Spleen (tissue), 11 donors: ENCODE measurements around the gene PPL. TPM values are rescaled to one million over a fixed set of nuclear protein-coding genes. Genes with fewer than 3 reads are reported as not detected.

Experiments
- DNase-seq: peaks from one replicate; pipeline ENCODE4 v3.0.0-alpha.2; 2020
- H3K27ac ChIP-seq, 8 donors: fragments of 200-600 bp; sonication (generic) in 7 of 8; 1 replicate in 4 of 8; 2 replicates in 4 of 8; pipeline versions ENCODE4 v1.5.0 to v1.8.0; 2016 to 2021; ENCODE audit warnings: inconsistent platforms in 4 of 8, mild to moderate bottlenecking in 4 of 8, moderate library complexity in 1 of 8
- H3K27me3 ChIP-seq, 7 donors: fragments of 200-600 bp; sonication (generic) in 6 of 7; replicated peaks in 1 of 7; 1 replicate in 4 of 7; 2 replicates in 3 of 7; pipeline versions ENCODE4 v1.5.0 to v1.8.0; 2016 to 2021; ENCODE audit warnings: inconsistent platforms in 3 of 7, mild to moderate bottlenecking in 1 of 7
- H3K36me3 ChIP-seq, 6 donors: fragments of 200-600 bp; sonication (generic) in 5 of 6; 1 replicate in 4 of 6; 2 replicates in 2 of 6; pipeline versions ENCODE4 v1.5.0 to v1.8.0; 2016 to 2021; ENCODE audit warnings: inconsistent platforms in 2 of 6
- H3K4me1 ChIP-seq, 6 donors: fragments of 200-600 bp; sonication (generic) in 5 of 6; 1 replicate in 3 of 6; 2 replicates in 3 of 6; pipeline versions ENCODE4 v1.5.0 to v1.8.0; 2016 to 2021; ENCODE audit warnings: inconsistent platforms in 3 of 6
- H3K4me3 ChIP-seq, 8 donors: fragments of 200-600 bp; sonication (generic) in 7 of 8; 1 replicate in 4 of 8; 2 replicates in 4 of 8; pipeline versions ENCODE4 v1.5.0 to v1.8.0; 2016 to 2021; ENCODE audit warnings: inconsistent platforms in 4 of 8, mild to moderate bottlenecking in 4 of 8, moderate library complexity in 2 of 8
- H3K9me3 ChIP-seq, 8 donors: fragments of 200-600 bp; sonication (generic) in 7 of 8; 1 replicate in 4 of 8; 2 replicates in 4 of 8; pipeline versions ENCODE4 v1.5.0 to v1.8.0; 2016 to 2021; ENCODE audit warnings: inconsistent platforms in 4 of 8
- POLR2A ChIP-seq, 3 donors: fragments of 450-650 bp; IDR thresholded peaks; one replicate each; pipeline ENCODE4 v1.5.1; 2017; ENCODE audit warnings: antibody characterized with exemption in 3 of 3, mild to moderate bottlenecking in 1 of 3
- POLR2AphosphoS5 ChIP-seq, 3 donors: sonication (generic); formaldehyde crosslinking; IDR thresholded peaks; one replicate each; pipeline ENCODE4 v1.5.1; 2017; ENCODE audit warnings: antibody characterized with exemption in 3 of 3
- WGBS, 5 donors: extraction: QIAGEN DNeasy Blood & Tissue Kit in 3 of 5; methylation state at CpG; one replicate each; pipeline versions ENCODE4 v1.1.5 to v1.1.7; 2013 to 2018; 5-methylcytosine and 5-hydroxymethylcytosine counted together
- intact Hi-C: fragments of 100-400 bp; cut with DNase I; formaldehyde crosslinking; loops from one replicate; pipeline ENCODE4 v1.15.0; 2023; ENCODE audit warnings: low total_unique reads
- polyA plus RNA-seq, 3 donors: library from polyadenylated mRNA; stranded (reverse); fragments of 200-250 nt; gene quantifications; one replicate each; pipeline ENCODE4 v1.2.1, GENCODE V29; 2013
- total RNA-seq, 7 donors: library from RNA; depleted of rRNA in 3 of 7; stranded (reverse); fragments of >200 nt in 3 of 7; fragmentation: NEBNext Ultra II Directional in 4 of 7; extraction: Animal tissue kit (Norgen Biotek cat#: 25700) in 4 of 7; gene quantifications; one replicate each; pipeline versions ENCODE4 v1.1.0 to v1.2.1, GENCODE V29; 2016 to 2021
- TF ChIP-seq, protein P1 (sequence below), 11 experiments: fragments of 200-600 bp in 7 of 11; fragments of 450-650 bp in 4 of 11; sonication (generic) in 4 of 11; IDR thresholded peaks in 8 of 11; conservative IDR thresholded peaks in 3 of 11; 1 replicate in 7 of 11; 2 replicates in 4 of 11; pipeline versions ENCODE4 v1.4.0 to v1.8.0; 2016 to 2021; ENCODE audit warnings: antibody characterized with exemption in 11 of 11, inconsistent platforms in 4 of 11, mild to moderate bottlenecking in 1 of 11
- donor health status: healthy with polysubstance abuse.
- donor health status: DM: no; HTN: no; CAD: no; lungs with moderate emphysema.
- donor health status: DM: no; HTN: no; CAD: no.
- donor health status: Bipolar disorder and iron deficiency.
- donor health status: healthy.
- donor health status: DM: no; HTN: no; CAD: no.
- donor health status: DM: yes; HTN: yes; CAD: no.

Gene PPL
- total and polyA plus RNA-seq, 10 donors = 0.11 to 0.77 (median 0.20) TPM; not detected in 3

DNA sequence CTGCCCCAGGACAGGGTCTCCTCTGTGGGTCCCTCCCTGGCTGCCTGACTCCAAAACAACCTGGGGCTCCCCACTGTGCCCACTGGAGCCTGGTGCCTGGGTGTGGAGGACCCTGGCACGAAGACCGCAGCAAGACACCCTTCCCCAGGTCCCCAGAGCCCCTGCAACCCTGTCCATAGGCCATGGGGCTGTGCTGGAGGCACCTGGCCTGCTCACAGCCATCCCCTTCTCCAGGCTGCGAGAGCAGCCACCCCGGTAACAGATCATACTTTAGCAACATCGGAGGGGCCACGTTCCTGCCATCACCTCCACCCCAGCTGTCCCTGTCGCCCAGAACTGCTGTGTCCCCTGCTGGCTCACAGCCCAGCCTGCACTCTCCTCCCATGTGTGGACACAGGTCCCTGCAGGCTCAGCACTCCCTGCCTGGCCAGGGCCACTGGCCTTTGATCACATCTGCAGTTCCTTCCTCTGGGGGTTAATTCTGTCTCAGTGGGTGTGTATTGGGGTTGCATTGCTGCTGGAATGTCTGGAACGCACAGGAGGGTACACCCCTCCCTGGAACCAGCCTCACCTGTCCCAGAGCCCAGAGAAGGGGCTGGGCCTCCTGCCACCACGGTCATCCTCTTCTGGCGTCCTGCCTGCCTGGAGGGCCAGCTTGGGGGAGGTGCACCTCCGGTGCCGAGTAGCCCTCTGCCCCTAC, 12.2 kb downstream of the PPL start:
- Histone ChIP-seq H3K36me3 (no peaks in the 10 kb centered on the region), H3K4me3 (no peak overlapping the region), H3K4me1 (no peaks in the 10 kb centered on the region), H3K9me3 (peaks cover 0 to 30% (median 27%) of the 10 kb centered on the region in 8 donors), H3K27ac (no peak overlapping the region), H3K27me3 (peaks cover 0 to 14% (median 0%) of the 10 kb centered on the region in 7 donors)
- WGBS, 5 donors = 49 to 67% (median 64%) methylated on average over 12 of the region's 12 CpGs
- TF ChIP-seq POLR2AphosphoS5 (IDR thresholded peaks at IDR 0.05) (no peak), POLR2A (IDR thresholded peaks at IDR 0.05) (no peak)
- TF ChIP-seq, protein P1, sequence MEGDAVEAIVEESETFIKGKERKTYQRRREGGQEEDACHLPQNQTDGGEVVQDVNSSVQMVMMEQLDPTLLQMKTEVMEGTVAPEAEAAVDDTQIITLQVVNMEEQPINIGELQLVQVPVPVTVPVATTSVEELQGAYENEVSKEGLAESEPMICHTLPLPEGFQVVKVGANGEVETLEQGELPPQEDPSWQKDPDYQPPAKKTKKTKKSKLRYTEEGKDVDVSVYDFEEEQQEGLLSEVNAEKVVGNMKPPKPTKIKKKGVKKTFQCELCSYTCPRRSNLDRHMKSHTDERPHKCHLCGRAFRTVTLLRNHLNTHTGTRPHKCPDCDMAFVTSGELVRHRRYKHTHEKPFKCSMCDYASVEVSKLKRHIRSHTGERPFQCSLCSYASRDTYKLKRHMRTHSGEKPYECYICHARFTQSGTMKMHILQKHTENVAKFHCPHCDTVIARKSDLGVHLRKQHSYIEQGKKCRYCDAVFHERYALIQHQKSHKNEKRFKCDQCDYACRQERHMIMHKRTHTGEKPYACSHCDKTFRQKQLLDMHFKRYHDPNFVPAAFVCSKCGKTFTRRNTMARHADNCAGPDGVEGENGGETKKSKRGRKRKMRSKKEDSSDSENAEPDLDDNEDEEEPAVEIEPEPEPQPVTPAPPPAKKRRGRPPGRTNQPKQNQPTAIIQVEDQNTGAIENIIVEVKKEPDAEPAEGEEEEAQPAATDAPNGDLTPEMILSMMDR (IDR thresholded peaks at IDR 0.05 in 8 of 11, conservative IDR thresholded peaks at IDR 0.05 in 3 of 11) = no peak
- DNase-seq = no peak
- intact Hi-C loops = no loop called here

DNA sequence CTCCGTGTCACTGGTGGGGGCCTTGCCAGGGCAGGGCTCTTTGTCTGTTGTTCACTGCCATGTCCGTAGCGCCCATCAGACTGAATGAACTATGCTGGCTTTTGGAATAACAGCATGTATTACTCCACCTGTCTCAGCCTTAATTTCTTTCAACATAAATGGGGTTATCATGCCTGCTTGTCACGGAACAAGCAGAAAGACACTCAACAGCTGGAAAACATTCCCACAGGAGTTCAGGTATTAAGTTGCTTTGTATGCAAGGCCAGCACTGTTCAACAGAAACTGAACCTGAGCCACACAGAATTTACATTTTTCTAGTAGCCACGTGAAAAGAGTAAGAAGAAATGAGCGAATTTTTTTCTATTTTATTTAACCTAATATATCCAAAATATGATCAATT, 13.1 kb downstream of the PPL start:
- H3K27me3 ChIP-seq = peaks cover 0 to 14% (median 0%) of the 10 kb centered on the region in 7 donors
- WGBS, 5 donors = 74 to 89% (median 82%) methylated on average over 6 of the region's 6 CpGs
- H3K27ac ChIP-seq = no peak overlapping the region
- no peaks in the 10 kb centered on the region for H3K4me1 ChIP-seq
- H3K36me3 ChIP-seq = no peaks in the 10 kb centered on the region
- intact Hi-C loops = no loop called here
- H3K9me3 ChIP-seq = peaks cover 0 to 30% (median 27%) of the 10 kb centered on the region in 8 donors
- TF ChIP-seq, protein P1 (IDR thresholded peaks at IDR 0.05 in 8 of 11, conservative IDR thresholded peaks at IDR 0.05 in 3 of 11) = no peak
- no peak for TF ChIP-seq POLR2A (IDR thresholded peaks at IDR 0.05)
- TF ChIP-seq POLR2AphosphoS5 (IDR thresholded peaks at IDR 0.05) = no peak
- DNase-seq = no peak
- H3K4me3 ChIP-seq = no peak overlapping the region

DNA sequence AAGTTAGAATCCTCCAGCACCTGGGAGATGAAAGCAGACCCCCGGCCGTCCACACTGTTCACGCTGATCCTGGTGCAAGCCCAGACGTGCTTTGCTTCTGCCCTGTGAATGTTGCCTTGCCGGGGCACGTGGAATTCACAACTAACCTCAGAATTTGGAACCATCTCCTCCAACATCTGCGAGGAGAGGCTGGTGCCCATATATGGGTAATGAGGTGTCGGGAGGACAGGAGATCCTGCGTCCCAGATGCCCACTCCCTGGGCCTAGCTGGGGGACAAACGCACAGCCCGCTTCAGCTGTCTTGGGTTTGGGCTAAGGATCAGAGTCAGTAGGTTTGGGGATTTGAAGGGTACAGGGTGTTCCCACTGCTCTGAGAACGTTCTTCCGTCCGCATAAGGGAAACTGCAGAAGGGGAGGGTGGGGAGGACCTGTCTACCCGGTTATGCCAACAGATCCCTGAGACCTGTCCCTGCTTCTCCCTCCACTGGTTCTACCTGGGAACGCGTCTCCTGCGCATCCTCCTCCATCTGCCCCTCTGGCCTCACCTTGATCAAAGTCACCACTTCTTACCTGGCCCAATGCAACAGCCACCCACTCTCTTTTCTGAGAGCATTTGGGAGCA, 14.1 kb downstream of the PPL start:
- Histone ChIP-seq H3K27ac (no peak overlapping the region), H3K36me3 (no peaks in the 10 kb centered on the region), H3K9me3 (peaks cover 0 to 24% (median 21%) of the 10 kb centered on the region in 8 donors), H3K4me1 (no peaks in the 10 kb centered on the region), H3K4me3 (no peak overlapping the region), H3K27me3 (peaks cover 0 to 14% (median 0%) of the 10 kb centered on the region in 7 donors)
- WGBS, 5 donors = 67 to 82% (median 74%) methylated on average over 16 to 18 of the region's 18 CpGs
- intact Hi-C loops = no loop called here
- DNase-seq = no peak
- TF ChIP-seq, protein P1 (IDR thresholded peaks at IDR 0.05 in 8 of 11, conservative IDR thresholded peaks at IDR 0.05 in 3 of 11) = no peak
- TF ChIP-seq POLR2A (IDR thresholded peaks at IDR 0.05) (no peak), POLR2AphosphoS5 (IDR thresholded peaks at IDR 0.05) (no peak)

DNA sequence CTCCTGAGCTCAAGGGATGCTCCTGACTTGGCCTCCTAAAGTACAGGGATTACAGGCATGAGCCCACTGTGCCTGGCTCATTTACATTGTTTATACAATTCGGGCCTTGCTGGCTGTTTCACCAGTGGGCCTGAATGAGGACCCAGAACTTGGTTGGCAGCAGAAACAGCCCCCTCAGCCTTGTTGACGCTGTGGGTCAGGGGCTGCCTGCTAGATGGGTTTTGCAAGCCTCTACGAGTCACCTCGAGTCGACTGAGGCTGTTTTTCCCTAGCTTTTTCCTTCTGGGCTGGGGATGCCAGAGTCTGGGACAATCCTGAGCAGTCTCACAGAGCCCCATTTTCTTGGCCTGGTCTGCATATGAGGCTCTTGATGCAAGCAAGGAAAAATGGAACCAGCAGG, 16.1 kb downstream of the PPL start:
- no peak for DNase-seq
- TF ChIP-seq, protein P1 (IDR thresholded peaks at IDR 0.05 in 8 of 11, conservative IDR thresholded peaks at IDR 0.05 in 3 of 11) = no peak
- TF ChIP-seq POLR2A (IDR thresholded peaks at IDR 0.05) (no peak), POLR2AphosphoS5 (IDR thresholded peaks at IDR 0.05) (no peak)
- intact Hi-C loops = no loop called here
- no peaks in the 10 kb centered on the region for H3K4me1 ChIP-seq
- 65 to 85% (median 84%) methylated on average over 5 of the region's 5 CpGs for WGBS, 5 donors
- no peak overlapping the region for H3K4me3 ChIP-seq
- H3K27me3 ChIP-seq = peaks cover 0 to 18% (median 0%) of the 10 kb centered on the region in 7 donors
- H3K9me3 ChIP-seq = peaks cover 0 to 4% (median 1%) of the 10 kb centered on the region in 8 donors
- no peaks in the 10 kb centered on the region for H3K36me3 ChIP-seq
- H3K27ac ChIP-seq = no peak overlapping the region
